Ovary (tissue), 1 donor: ENCODE data around the gene RECQL5.

Source experiments
- EP300 ChIP-seq: sonication (generic); formaldehyde crosslinking; IDR thresholded peaks from one replicate; pipeline ENCODE4 v1.6.1; 2017; ENCODE audit warnings: antibody characterized with exemption
- POLR2A ChIP-seq: fragments of 450-650 bp; IDR thresholded peaks from one replicate; pipeline ENCODE4 v1.6.1; 2017; ENCODE audit warnings: antibody characterized with exemption, mild to moderate bottlenecking, moderate library complexity

GRCh38 chr17:75698659-75699058, 31.7 kb upstream of the RECQL5 start:
- TF ChIP-seq POLR2A (no peak), EP300 (no peak)
